ENCODE data around the gene COMMD7. TPM values are rescaled to one million over a fixed set of nuclear protein-coding genes. Genes with fewer than 3 reads are reported as not detected.

Gene COMMD7
- total and polyA plus RNA-seq, 9 of the 15 experiments (the other 6 are each of a cell fraction or from before 2014, with no cell fraction given): 11.9 to 69.1 (median 34.7) TPM

GRCh38 chr20:32743237-32744112, at the start of gene COMMD7 (continued):
- TF ChIP-seq ZFX (CRISPR knock-in tag; IDR thresholded peaks at IDR 0.05): peak; percentile 79; the same call in 1 of the 2 replicates
- peak; percentile 86 for TF ChIP-seq L3MBTL2 (IDR thresholded peaks at IDR 0.05)
- peak in 1 of 2 experiments; percentile 52; a peak in 1 of 4 replicates for TF ChIP-seq SIN3A (IDR thresholded peaks at IDR 0.05; ENCODE audit: borderline replicate concordance in 2 of 2, control insufficient read depth in 1 of 2, low read depth in 2 of 2, low read length in 2 of 2)
- peak; percentile 48 for TF ChIP-seq KDM5B (IDR thresholded peaks at IDR 0.05; ENCODE audit: insufficient replicate concordance, low read depth, low read length)
- TF ChIP-seq MAX (CRISPR knock-in tag; IDR thresholded peaks at IDR 0.05): peak; percentile 43; the same call in 1 of the 2 replicates
- no peak for TF ChIP-seq ZBED1 (IDR thresholded peaks at IDR 0.05)
- no peak for TF ChIP-seq FOXK1 (CRISPR knock-in tag; IDR thresholded peaks at IDR 0.05; ENCODE audit: borderline replicate concordance)
- peak; percentile 57 for TF ChIP-seq HNRNPK (IDR thresholded peaks at IDR 0.05; ENCODE audit: low read depth, low read length, poor library complexity, severe bottlenecking)
- TF ChIP-seq MXI1 (IDR thresholded peaks at IDR 0.05; ENCODE audit: low read depth, low read length): no peak
- TF ChIP-seq E2F6 (IDR thresholded peaks at IDR 0.05; ENCODE audit: borderline replicate concordance in 1 of 2, extremely low read depth in 1 of 2, insufficient read depth in 1 of 2, insufficient read length in 1 of 2, low read depth in 1 of 2, low read length in 1 of 2, poor library complexity in 1 of 2, severe bottlenecking in 1 of 2): peak in 1 of 2 experiments; percentile 79
- TF ChIP-seq ETS1 (conservative IDR thresholded peaks at IDR 0.05; ENCODE audit: control insufficient read depth, low read depth, low read length): peak; percentile 55; the same call in 1 of the 2 replicates
